Stomach (tissue), 4 donors: ENCODE results near the gene CDH7.

Experiments
- POLR2A ChIP-seq, 4 donors: fragments of 450-650 bp; IDR thresholded peaks; one replicate each; pipeline ENCODE4 v1.6.1; 2016; ENCODE audit warnings: antibody characterized with exemption in 4 of 4, control low read depth in 2 of 4, mild to moderate bottlenecking in 1 of 4, moderate library complexity in 1 of 4
- TF ChIP-seq, protein P1 (sequence below), 7 experiments: fragments of 450-650 bp in 4 of 7; fragments of 200-600 bp in 3 of 7; sonication (generic) in 3 of 7; IDR thresholded peaks; one replicate each; pipeline ENCODE4 v1.5.1; 2016 to 2019; ENCODE audit warnings: antibody characterized with exemption in 7 of 7, control low read depth in 2 of 7, mild to moderate bottlenecking in 1 of 7

DNA sequence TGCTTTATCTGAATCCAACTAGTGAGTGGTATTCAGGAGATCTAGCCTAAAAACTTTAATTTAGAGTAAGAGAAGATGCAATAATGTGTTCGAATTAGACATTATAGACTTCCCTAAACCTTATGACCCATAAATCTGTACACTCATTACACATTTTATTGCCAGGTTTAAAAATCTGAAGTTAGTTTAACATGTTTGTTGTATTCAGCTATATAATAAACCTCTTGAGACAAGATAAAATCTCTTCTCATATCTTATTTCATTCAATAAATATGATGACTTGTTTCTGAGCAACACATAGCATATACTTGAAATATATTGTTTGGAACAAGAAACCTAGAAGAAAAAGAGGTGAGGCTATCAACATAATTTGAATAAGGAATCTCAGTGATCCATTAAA is 150.7 kb downstream of the CDH7 start:
- no peak for TF ChIP-seq POLR2A (IDR thresholded peaks at IDR 0.05)
- TF ChIP-seq, protein P1, sequence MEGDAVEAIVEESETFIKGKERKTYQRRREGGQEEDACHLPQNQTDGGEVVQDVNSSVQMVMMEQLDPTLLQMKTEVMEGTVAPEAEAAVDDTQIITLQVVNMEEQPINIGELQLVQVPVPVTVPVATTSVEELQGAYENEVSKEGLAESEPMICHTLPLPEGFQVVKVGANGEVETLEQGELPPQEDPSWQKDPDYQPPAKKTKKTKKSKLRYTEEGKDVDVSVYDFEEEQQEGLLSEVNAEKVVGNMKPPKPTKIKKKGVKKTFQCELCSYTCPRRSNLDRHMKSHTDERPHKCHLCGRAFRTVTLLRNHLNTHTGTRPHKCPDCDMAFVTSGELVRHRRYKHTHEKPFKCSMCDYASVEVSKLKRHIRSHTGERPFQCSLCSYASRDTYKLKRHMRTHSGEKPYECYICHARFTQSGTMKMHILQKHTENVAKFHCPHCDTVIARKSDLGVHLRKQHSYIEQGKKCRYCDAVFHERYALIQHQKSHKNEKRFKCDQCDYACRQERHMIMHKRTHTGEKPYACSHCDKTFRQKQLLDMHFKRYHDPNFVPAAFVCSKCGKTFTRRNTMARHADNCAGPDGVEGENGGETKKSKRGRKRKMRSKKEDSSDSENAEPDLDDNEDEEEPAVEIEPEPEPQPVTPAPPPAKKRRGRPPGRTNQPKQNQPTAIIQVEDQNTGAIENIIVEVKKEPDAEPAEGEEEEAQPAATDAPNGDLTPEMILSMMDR (IDR thresholded peaks at IDR 0.05): no peak
